ENCODE data around the gene UNC119B.

The UNC119B gene

GRCh38 chr12:120755269-120755668, 45.0 kb downstream of the UNC119B start:
- no peak for TF ChIP-seq TAF1 (IDR thresholded peaks at IDR 0.05; ENCODE audit: low read depth)
- TF ChIP-seq YY1 (IDR thresholded peaks at IDR 0.05; ENCODE audit: low read depth), result no peak
- TF ChIP-seq CREB1 (IDR thresholded peaks at IDR 0.05; ENCODE audit: low read depth), result no peak
- TF ChIP-seq TCF12 (IDR thresholded peaks at IDR 0.05; ENCODE audit: low read depth), result no peak
- TF ChIP-seq USF1 (IDR thresholded peaks at IDR 0.05), result no peak

- TF ChIP-seq ZBTB7A (IDR thresholded peaks at IDR 0.05; ENCODE audit: low read depth) (no peak), TEAD4 (IDR thresholded peaks at IDR 0.05) (no peak), TAF1 (IDR thresholded peaks at IDR 0.05; ENCODE audit: low read depth) (no peak), YY1 (IDR thresholded peaks at IDR 0.05; ENCODE audit: low read depth) (no peak), TCF12 (IDR thresholded peaks at IDR 0.05; ENCODE audit: low read depth) (no peak), EP300 (IDR thresholded peaks at IDR 0.05; ENCODE audit: borderline replicate concordance) (no peak), NFIC (IDR thresholded peaks at IDR 0.05) (no peak), CEBPB (IDR thresholded peaks at IDR 0.05) (no peak), RAD21 (IDR thresholded peaks at IDR 0.05; ENCODE audit: low read depth) (no peak), MAX (IDR thresholded peaks at IDR 0.05) (no peak), FOXM1 (IDR thresholded peaks at IDR 0.05; ENCODE audit: borderline replicate concordance, low read depth) (no peak), USF1 (IDR thresholded peaks at IDR 0.05) (no peak), REST (IDR thresholded peaks at IDR 0.05; ENCODE audit: low read depth) (no peak), CREB1 (IDR thresholded peaks at IDR 0.05; ENCODE audit: low read depth) (no peak), EGR1 (IDR thresholded peaks at IDR 0.05) (no peak)
These were observed 47.0 kb downstream of the UNC119B start for GRCh38 chr12:120757226-120757742.

- TF ChIP-seq CREB1 (IDR thresholded peaks at IDR 0.05; ENCODE audit: low read depth) (no peak), USF1 (IDR thresholded peaks at IDR 0.05) (no peak), TEAD4 (IDR thresholded peaks at IDR 0.05) (no peak), TAF1 (IDR thresholded peaks at IDR 0.05; ENCODE audit: low read depth) (no peak)
These were observed 47.7 kb downstream of the UNC119B start for GRCh38 chr12:120757949-120758348.

GRCh38 chr12:120758798-120759590, 48.7 kb downstream of the UNC119B start:
- TF ChIP-seq YY1 (IDR thresholded peaks at IDR 0.05; ENCODE audit: low read depth), result no peak
- no peak for TF ChIP-seq ZBTB7A (IDR thresholded peaks at IDR 0.05; ENCODE audit: low read depth)
- no peak for TF ChIP-seq TCF12 (IDR thresholded peaks at IDR 0.05; ENCODE audit: low read depth)

- no peak for TF ChIP-seq REST (IDR thresholded peaks at IDR 0.05; ENCODE audit: low read depth)
- TF ChIP-seq EP300 (IDR thresholded peaks at IDR 0.05; ENCODE audit: borderline replicate concordance), result no peak
- TF ChIP-seq USF1 (IDR thresholded peaks at IDR 0.05), result no peak
- no peak for TF ChIP-seq NFIC (IDR thresholded peaks at IDR 0.05)
- no peak for TF ChIP-seq RAD21 (IDR thresholded peaks at IDR 0.05; ENCODE audit: low read depth)
- no peak for TF ChIP-seq TCF12 (IDR thresholded peaks at IDR 0.05; ENCODE audit: low read depth)
- TF ChIP-seq CREB1 (IDR thresholded peaks at IDR 0.05; ENCODE audit: low read depth), result no peak
- TF ChIP-seq TAF1 (IDR thresholded peaks at IDR 0.05; ENCODE audit: low read depth), result no peak
- TF ChIP-seq MAX (IDR thresholded peaks at IDR 0.05), result no peak
- no peak for TF ChIP-seq CEBPB (IDR thresholded peaks at IDR 0.05)
- TF ChIP-seq EGR1 (IDR thresholded peaks at IDR 0.05), result no peak
- no peak for TF ChIP-seq YY1 (IDR thresholded peaks at IDR 0.05; ENCODE audit: low read depth)
- TF ChIP-seq ZBTB7A (IDR thresholded peaks at IDR 0.05; ENCODE audit: low read depth), result no peak
- no peak for TF ChIP-seq FOXM1 (IDR thresholded peaks at IDR 0.05; ENCODE audit: borderline replicate concordance, low read depth)
- no peak for TF ChIP-seq TEAD4 (IDR thresholded peaks at IDR 0.05)
These were observed 49.5 kb downstream of the UNC119B start for GRCh38 chr12:120759591-120760348.
